ENCODE data around the gene ROR1.

Gene ROR1

GRCh38 chr1:64038965-64039364 is 265.1 kb downstream of the ROR1 start:
- no peak for DNase-seq

- peak; percentile 98 for DNase-seq
These were observed 265.6 kb downstream of the ROR1 start for GRCh38 chr1:64039390-64039926.

- DNase-seq: peak; percentile 82
These were observed 267.7 kb downstream of the ROR1 start for GRCh38 chr1:64041371-64042131.

GRCh38 chr1:64042331-64043100 is 268.7 kb downstream of the ROR1 start:
- peak; percentile 98 for DNase-seq

- DNase-seq: no peak
These were observed 269.5 kb downstream of the ROR1 start for GRCh38 chr1:64043288-64043687.

- DNase-seq: no peak
These were observed 270.2 kb downstream of the ROR1 start for GRCh38 chr1:64043976-64044375.

GRCh38 chr1:64046243-64046642 is 272.4 kb downstream of the ROR1 start:
- DNase-seq: no peak

- no peak for DNase-seq
These were observed 273.1 kb downstream of the ROR1 start for GRCh38 chr1:64046891-64047290.

GRCh38 chr1:64047549-64047996 is 273.8 kb downstream of the ROR1 start:
- DNase-seq: no peak

GRCh38 chr1:64049900-64050540 is 276.2 kb downstream of the ROR1 start:
- DNase-seq: no peak

- DNase-seq: no peak
These were observed 276.8 kb downstream of the ROR1 start for GRCh38 chr1:64050601-64051000.

GRCh38 chr1:64051796-64052195 is 278.0 kb downstream of the ROR1 start:
- no peak for DNase-seq

GRCh38 chr1:64052777-64053176 is 279.0 kb downstream of the ROR1 start:
- no peak for DNase-seq

GRCh38 chr1:64055310-64055709 is 281.5 kb downstream of the ROR1 start:
- no peak for DNase-seq

GRCh38 chr1:64059556-64059955 is 285.7 kb downstream of the ROR1 start:
- DNase-seq: no peak

- peak; percentile 65 for DNase-seq
These were observed 286.9 kb downstream of the ROR1 start for GRCh38 chr1:64060611-64061302.

GRCh38 chr1:64061430-64062104 is 287.8 kb downstream of the ROR1 start:
- no peak for DNase-seq

GRCh38 chr1:64062529-64062928 is 288.7 kb downstream of the ROR1 start:
- DNase-seq: no peak

- DNase-seq: peak; percentile 92
These were observed 289.2 kb downstream of the ROR1 start for GRCh38 chr1:64062941-64063581.

GRCh38 chr1:64065571-64065970 is 291.8 kb downstream of the ROR1 start:
- no peak for DNase-seq

GRCh38 chr1:64072089-64072793 is 298.4 kb downstream of the ROR1 start:
- peak; percentile 85 for DNase-seq

Measured in NCI-H226 (cell line).